ENCODE data around the gene TYW3.
A peak's percentile ranks its signal among the peaks of the same experiment; 100 is the strongest.

The TYW3 gene, protein sequence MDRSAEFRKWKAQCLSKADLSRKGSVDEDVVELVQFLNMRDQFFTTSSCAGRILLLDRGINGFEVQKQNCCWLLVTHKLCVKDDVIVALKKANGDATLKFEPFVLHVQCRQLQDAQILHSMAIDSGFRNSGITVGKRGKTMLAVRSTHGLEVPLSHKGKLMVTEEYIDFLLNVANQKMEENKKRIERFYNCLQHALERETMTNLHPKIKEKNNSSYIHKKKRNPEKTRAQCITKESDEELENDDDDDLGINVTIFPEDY

DNA sequence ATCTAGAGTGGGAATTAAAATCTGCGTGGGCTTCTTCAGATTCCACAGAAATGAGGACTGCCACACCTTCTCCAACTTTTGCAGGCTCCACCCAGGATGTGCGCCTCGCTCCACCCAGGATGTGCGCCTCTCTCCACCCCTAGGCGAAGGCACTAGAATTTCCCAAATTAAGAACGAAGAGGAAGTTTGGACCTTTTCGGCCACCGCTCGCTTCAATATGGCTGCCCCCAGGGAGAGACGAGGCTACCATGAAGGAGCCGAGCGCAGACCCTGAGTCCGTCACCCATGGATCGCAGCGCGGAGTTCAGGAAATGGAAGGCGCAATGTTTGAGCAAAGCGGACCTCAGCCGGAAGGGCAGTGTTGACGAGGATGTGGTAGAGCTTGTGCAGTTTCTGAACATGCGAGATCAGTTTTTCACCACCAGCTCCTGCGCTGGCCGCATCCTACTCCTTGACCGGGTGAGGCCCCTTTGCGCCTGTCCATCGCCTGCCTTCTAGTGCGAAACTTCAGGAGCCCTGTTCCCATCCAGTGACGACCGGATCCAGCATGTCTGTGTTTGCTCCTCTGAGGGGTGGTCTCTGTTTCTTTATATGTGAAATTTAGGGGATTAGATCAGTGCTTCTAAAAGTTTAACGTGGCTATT is at the start of gene TYW3, which contains the start of gene CRYZ:
TSS of gene TYW3 (plus strand) at position 193 of the 644 bp plus-strand sequence. CDS start at position 286, 93 bp downstream.
TSS of gene CRYZ (minus strand) at position 91 of the 644 bp plus-strand sequence. CDS start 8,229 bp downstream, outside the sequence.
- peak; percentile 96 for DNase-seq

DNA sequence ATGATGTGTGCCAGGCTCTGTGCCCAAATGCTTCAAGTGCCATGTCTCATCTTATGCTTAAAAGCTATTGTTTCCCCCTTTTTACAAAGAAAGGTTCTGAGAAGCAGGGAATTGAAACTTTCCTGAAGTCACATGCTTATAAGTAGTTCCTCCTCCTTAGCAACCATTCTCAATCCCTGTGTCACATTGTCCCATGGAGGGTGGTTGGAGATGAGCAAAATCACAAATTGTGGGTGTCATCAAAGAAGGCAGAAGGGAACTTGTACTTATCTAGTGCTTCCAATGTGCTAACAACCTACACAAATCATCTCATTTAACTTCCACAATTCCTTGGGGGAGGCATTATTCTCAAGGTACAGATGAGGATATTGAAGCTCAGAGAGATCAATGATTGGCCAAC is 49.3 kb upstream of the TYW3 start:
- peak; percentile 15 for DNase-seq

DNA sequence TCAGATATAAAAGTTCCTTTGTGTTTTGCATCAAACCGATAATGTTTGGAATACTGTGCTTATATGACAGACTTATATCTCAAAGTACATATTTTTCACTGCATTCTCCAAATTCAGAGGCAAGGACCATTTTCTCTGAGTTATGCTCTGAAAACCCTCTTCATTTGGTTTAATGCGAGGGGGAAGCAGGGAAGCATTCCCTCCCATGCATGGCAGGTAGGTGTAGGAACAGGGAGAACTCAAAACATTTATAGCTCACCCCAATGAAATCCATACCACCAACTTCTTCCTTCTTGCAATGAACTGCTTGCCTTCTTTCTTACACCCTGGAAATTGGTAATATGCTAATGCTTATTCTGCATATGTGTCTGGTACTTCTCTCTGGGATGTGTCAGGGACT is 48.7 kb upstream of the TYW3 start:
- DNase-seq, result no peak

DNA sequence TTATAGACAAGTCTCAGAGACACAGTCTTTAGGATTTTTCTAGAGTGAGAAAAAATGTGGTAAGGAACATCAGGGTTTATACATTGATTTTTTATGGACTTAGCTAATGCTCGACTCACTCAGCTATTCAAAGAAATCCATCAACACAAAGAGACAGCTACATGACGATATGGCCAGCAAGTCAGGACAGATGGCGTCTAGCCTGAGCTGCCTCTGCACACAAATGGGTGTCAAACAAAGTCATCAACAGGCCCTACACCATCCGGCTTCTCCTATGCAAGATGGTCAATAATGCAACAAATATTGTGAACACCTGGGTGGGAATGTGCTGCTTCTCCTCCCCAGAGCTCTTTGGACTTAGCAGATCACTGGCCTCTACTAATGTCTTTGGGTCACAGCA is 46.0 kb upstream of the TYW3 start:
- no peak for DNase-seq

DNA sequence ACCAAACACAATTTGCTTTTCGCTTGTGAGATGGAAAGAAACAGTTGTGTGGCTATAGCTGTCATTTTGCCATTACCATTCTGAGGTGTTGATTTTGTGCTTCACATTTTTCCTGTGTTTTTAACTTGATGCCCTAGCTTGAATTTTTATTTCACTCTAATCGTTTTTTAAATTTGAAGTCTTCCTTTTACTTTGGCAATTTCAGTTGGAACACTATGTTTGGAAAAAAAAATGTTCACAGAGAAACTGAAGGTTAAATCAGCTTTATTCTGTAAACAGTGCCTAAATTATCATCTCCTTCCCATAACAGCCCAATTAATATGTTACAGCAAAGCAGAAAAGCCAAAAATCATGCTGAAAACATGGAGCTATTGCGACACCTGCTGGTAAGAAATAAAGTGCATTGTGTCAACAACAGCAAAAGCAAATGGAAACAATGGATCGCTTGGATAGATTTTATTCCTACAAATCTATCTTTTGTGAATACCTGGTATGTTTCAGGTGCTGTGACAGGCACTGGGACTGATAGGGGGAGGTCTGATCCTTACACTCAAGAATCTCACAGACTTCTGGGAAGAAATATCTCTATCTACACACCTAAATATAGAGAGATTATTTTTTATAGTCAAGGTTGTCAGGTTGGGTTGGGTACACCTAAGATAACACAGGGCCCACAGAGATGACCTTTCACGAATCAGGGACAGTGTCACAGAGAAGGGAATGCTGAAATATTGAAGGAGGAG is 43.2 kb upstream of the TYW3 start:
- peak; percentile 69 for DNase-seq

DNA sequence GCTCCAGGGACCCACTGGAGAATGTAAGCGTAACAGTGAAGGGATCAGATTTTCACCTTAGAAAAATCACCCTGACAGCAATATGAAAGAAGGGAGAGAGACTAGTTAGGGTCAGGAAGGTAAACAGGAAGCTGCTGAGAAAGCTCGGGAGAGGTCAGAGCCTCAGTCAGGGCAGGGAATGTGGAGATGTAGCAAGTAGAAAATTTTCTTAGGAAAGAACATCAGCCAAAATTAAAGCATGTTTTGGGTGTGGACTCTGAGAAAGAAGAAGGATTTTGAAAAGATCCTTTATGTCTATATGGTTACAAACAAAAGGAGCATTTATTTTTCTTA is 42.6 kb upstream of the TYW3 start:
- no peak for DNase-seq

DNA sequence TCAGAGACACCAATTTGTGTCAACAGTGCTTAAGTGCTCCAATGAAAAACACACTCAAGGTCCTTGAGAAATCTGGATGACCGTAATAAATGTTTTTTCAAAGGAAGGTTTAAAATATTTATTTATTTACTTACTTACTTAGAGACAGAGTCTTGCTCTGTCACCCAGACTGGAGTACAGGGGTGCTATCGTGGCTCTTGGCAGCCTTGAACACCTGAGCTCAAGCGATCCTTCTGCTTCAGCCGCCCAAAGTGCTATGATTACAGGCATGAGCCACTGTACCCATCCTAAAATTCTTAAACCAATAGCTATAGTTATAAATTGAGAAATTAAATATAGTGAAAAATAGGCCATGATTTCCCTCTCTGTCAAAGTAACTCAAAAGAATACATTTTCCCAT is 42.0 kb upstream of the TYW3 start:
- DNase-seq, result no peak

DNA sequence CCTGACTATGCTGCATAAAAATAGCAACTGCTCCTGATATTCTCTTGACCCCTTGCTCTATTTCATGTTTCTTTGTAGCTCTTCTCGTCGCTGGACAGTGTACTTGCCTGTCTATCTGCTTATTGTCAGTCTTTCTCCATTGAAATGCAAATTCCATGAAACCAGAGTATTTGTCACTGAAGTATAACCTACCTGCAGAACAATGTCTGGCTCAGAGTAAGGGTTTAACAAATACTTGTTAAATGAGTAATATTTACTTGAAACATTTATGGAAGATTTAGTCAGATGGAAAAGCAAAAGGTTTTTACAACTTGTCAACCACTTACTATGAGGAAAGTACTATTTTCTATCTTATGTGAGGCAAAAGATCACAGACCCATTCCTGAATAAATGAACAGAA is 39.5 kb upstream of the TYW3 start:
- no peak for DNase-seq

DNA sequence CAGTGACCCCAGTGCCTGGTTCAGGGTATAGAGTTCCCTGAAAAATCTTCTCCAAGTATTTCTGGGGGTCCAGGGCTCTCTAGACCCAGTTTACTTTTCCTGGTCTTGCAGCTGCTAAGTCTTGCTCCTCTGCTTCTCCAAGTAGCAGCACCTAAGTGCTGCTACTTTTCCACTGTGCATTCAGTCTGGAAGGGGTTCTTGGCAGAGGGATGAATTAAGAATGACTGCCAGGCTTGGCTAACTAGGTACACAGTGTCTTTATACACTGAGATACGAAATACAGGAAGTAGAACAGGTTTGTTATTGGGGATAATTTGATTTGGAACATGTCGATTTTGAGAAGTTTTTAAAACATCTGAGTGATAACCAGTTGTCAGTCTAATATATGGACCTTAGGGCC is 35.1 kb upstream of the TYW3 start:
- no peak for DNase-seq

DNA sequence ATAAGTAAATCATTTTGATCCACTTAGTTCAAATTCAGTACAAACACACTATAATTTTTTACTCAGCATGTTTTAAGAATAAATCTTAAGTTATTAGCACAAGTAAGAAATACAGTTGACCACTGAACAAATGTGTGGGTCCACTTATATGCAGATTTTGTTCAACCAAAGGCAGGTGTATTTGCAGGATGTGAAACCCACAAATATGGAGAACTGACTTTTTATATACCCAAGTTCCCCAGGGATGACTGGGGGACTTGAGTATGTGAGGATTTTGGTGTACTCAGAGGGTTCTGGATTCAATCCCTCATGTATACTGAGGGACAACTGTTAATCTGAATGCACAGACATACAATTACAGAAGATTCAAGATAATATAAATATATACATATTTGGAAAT is 33.6 kb upstream of the TYW3 start:
- no peak for DNase-seq

DNA sequence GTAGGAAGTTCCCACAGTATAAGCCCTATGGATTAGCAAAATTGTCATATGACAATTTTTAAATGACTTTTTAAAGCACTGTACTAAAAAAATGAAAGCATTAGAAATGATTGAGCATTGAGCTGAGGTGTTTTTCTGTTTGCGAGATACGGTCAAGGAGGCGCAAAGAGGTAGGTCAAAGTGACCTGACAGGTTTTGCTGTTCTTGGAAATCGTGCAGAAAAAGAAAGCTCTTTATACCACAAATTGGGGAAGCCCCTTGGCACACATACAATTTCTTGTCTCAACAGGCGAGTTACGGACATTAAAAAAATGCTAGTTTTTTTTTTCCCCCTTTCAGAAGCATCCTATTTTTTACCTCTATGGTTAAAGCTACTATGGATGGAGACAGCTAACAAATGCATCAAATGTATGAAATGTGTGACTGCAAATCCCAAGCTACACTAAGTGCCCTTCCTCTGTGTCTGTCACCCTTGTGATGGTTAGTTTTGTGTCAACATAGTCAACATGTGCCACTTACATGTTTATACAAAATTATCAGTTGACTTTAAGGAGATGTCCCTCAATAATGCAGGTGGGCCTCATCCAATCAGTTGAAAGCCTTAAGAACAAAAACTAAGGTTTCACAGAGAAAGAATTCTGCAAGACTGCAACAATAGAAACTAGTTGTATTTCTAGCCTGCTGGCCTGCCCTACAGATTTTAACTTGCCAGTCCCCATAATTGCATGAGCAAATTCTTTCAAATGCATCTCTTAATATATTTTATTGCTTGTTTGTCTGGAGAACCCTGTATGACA is 29.4 kb upstream of the TYW3 start:
- no peak for DNase-seq

DNA sequence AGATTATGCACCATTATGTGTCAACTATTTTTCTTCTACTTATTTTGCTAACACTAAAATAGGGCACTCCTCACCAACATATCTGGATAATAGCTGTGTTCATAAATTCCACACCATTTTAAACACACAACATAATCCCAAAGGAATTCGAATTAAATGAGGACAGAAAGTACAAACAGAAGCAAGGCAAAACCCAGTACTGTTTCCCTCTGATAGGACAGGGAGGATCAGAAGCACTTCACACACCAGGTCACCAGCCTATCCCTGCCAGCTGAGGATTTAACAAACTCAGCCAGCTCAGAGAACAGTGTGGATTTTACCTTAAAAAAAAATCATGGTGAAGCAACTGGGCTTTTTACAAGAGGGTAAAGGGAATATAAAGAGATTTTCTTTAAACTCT is 20.1 kb upstream of the TYW3 start:
- no peak for DNase-seq

DNA sequence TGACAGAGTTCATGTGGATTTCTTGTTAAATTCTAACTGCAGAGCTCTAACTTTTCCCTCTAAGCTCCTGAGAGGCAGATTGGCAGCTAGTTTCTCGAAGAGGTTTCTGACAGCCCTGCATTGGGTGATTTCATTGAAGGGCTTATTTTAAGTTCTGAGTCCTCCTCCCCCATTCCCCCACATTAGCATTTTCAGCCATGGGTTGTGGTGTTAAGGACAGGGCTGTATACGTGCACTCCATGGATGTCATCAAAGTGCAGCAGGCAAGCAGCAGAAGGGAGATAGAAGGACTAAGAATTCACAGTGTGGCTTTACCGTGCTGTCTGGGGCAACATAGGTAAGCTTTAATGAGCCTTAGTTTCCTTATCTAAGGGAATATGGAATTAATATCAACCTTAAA is 19.1 kb upstream of the TYW3 start:
- no peak for DNase-seq

DNA sequence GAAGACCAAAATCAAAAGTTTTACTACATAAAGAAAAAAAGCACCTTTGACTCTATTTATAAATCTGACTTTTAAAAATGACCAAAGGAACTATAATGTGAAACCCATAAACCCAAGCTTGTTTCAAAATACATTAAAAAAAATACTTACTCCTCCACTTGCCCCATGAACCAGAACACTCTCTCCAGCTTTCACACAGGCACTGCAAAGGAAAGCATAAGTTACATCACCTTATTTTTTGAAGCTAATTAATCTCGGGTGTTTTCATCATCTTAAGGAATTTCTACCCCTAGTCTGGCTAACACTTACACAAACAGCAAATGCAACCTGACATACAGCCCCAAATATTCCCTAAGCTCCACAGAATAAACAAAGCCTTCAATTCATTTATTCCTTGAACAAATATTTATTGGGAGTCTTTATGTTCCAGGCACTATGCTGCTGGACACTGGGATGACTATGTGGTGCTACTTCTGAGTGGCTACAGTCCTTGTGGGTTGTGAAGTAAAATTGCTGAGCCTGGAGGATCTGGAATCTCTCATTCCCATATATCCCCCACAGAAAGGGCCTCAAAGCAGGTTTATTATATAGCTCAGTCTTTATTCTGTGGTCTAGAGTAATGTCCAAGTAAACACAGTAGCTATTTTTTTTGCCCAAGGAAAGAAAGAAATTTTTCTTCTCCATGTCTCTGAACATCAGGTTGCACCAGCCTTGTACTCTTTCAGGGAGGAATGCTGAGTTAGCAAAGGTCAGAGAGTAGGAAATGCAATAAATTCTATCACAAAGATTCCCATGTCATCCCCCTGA is 18.3 kb upstream of the TYW3 start:
- DNase-seq, result no peak

DNA sequence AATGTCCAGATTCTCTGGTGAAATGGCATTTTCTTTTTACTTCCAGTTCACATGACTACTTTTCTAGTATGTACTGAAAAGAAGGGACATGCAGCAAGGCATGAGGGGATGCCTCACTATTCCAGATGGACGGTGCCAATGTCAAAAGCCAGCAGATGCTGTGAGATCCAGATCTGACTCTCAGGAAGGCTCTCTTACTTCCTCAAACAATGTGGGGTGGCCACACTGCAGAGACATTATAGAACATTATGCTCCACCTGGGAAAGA is 17.8 kb upstream of the TYW3 start:
- no peak for DNase-seq

DNA sequence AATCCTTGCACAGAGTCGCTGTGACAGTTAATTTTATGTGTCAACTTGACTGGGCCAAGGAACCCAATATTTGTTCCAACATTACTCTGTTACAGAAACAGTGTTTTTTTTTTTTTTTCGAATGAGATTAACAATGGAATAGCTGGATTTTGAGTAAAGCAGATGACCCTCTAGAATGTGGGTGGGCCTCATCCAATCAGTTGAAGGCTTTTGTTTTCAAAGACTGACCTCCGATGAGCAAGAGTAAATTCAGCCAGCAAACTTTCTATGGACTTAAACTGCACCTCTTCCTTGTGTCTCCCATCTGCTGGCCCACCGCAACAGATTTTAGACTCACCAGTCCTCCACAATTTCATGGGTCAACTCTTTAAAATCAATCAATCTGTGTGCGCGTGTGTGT is 17.1 kb upstream of the TYW3 start:
- no peak for DNase-seq

DNA sequence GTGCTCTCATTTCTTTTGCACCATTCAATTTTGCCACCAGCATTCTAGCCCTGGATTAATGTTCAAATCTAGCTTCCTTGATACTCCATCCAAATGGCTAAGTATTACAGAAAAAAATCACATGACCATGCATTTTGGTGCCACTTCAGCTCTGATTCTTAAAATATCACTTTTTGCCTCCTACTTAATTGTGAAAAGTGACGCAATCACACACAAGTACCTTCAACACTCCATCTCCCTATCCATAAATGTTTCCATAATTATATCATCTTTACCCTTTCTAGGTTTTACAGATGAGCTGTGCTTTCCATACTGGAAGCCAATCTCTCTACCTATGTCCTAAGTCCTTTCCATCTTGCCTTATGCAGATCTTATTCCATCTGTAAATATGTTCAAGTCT is 16.1 kb upstream of the TYW3 start:
- DNase-seq, result no peak

DNA sequence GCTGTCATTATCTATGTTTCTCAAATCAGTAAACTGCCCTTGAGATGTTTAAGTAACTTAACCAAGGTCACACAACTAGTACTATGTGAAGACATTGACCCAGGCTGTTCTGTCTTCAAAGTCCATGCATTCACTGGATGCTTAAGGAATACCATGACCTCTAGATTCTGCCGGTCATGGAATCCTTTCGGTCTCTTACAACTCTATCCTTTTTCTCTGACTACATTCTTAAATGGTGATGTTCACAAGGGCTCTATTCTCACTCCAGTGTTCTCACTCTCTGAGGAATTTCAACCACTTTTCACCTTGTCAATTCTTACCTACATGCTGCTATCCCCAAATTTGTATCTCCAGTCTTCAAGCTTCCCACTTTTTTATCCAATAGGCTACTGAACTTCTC is 15.3 kb upstream of the TYW3 start:
- no peak for DNase-seq

DNA sequence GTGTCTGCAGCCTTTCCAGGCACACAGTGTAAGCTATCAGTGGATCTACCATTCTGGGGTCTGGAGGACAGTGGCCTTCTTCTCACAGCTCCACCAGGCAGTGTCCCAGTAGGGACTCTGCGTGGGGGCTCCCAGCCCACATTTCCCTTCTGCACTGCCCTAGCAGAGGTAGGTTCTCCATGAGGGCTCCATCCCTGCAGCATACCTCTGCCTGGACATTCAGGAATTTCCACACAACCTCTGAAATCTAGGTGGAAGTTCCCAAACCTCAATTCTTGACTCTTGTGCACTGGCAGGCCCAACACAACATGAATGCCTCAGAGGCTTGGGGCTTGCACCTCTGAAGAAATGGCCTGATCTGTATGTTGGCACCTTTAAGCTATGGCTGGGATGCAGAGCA is 6.9 kb upstream of the TYW3 start:
- DNase-seq, result no peak

DNA sequence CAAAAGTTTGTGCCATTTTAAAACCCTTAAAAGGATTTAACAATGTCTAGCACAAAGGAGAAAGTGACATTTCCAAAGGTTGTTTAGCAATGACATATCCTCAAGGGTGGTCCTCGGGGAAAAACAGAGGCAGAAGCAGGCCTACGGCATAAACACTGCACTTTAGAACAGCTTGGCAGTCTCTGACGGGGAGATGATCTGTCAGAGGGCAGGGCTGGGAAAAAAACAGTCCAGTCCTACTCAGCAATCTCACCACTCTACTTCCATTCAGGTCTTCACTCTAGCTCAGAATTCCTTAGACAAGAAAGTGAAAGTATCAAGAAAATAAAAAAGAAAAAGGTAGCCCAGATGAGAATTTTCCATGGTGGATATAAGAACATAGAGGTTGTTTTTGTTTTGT is 4.2 kb upstream of the TYW3 start:
- no peak for DNase-seq

DNA sequence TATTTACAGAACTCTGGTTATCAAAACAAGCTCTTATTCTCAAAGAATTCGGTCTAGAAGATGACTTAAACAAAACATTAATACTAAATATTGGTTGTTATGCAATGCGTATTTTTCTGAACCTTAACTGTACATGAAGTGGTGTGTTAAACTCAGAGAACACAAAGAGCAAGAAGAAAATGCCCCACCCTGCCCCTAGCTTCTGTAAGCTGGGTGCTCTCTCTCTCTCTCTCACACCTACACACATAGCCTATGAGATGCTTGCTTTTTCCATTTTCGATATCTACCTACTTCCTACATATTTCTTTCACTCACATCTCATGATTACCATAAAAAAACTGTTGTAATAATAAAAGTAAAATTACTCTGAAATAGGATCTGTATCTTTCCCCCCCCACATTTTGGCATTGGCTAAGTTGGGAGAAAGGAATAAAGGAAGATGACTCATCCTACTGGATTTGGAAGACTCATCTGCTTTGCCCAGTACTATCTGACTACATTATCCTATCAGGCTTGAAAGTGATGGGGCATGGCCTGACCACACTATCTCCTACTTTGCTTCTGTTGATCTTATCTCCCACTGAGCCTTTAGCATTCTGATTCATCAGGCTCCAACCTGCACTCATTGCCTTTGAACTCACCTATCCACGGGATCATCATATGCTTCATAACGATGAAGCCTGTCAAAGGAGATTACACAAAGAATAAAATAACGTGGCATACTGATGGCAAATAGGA is 3.0 kb upstream of the TYW3 start:
- no peak for DNase-seq

DNA sequence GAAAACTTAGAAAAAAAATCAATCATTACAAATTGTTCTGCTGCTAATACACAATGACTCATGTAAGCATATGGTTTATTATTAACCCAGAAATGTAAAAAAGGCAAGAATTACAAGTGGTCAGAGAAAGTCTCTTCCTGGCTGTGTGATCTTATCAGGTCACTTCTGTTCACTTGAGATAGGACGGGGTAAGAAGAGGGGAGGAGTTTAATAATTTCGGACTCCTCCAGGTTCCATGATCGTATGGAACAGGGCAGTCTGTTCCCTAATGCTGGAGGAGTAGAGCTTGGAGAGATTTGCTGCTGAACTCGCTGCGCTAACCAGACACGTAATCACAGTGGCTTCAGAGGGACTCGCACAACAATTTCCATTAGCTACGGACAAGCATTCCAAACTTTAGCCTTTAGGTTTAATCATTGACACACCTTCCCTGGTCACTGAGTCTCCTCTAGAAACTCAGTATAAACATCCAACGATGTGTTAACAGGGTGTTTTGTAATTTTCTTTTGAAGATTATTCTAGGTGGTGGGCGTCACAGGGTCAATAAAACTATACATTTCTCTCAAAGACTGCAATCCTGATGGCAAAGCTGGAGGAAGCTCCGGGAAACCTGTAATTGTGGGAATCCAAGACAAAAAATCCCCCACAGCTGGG is 1.4 kb upstream of the TYW3 start:
- DNase-seq, result no peak

All from suppressor macrophage treated with lipopolysaccharide for 4 hours (primary cell).